ENCODE data around the gene ABCA13.

The ABCA13 gene

GRCh38 chr7:48366096-48366495, 194.8 kb downstream of the ABCA13 start:
- DNase-seq (no peak), ATAC-seq (replicated peaks) (no peak)
- Mint-ChIP-seq H3K4me1 (no peaks in the 10 kb centered on the region), H3K4me3 (no peak overlapping the region), H3K27me3 (no peaks in the 10 kb centered on the region), H3K36me3 (no peaks in the 10 kb centered on the region), H3K9me3 (peaks cover 4 to 8% of the 10 kb centered on the region in 2 donors), H3K27ac (no peak overlapping the region)

GRCh38 chr7:48376263-48376662, 205.0 kb downstream of the ABCA13 start:
- Mint-ChIP-seq H3K27me3 (no peaks in the 10 kb centered on the region), H3K4me1 (no peaks in the 10 kb centered on the region), H3K27ac (no peak overlapping the region), H3K36me3 (no peaks in the 10 kb centered on the region), H3K9me3 (peaks cover 3 to 5% of the 10 kb centered on the region in 2 donors), H3K4me3 (no peak overlapping the region)
- DNase-seq (no peak), ATAC-seq (replicated peaks) (no peak)

- H3K9me3 Mint-ChIP-seq = no peaks in the 10 kb centered on the region
- DNase-seq (no peak), ATAC-seq (replicated peaks) (no peak)
- no peak overlapping the region for H3K27ac Mint-ChIP-seq
- H3K4me3 Mint-ChIP-seq = no peak overlapping the region
- no peaks in the 10 kb centered on the region for H3K27me3 Mint-ChIP-seq
- no peaks in the 10 kb centered on the region for H3K4me1 Mint-ChIP-seq
- H3K36me3 Mint-ChIP-seq = no peaks in the 10 kb centered on the region
Observed at GRCh38 chr7:48380921-48381320, 209.7 kb downstream of the ABCA13 start.

- Mint-ChIP-seq H3K27ac (no peak overlapping the region), H3K36me3 (no peaks in the 10 kb centered on the region), H3K9me3 (no peaks in the 10 kb centered on the region), H3K4me3 (no peak overlapping the region), H3K4me1 (no peaks in the 10 kb centered on the region), H3K27me3 (no peaks in the 10 kb centered on the region)
- DNase-seq (no peak), ATAC-seq (replicated peaks) (no peak)
Observed at GRCh38 chr7:48381571-48381970, 210.3 kb downstream of the ABCA13 start.

GRCh38 chr7:48384180-48384752, 213.0 kb downstream of the ABCA13 start:
- ATAC-seq (replicated peaks) (no peak), DNase-seq (no peak)
- Mint-ChIP-seq H3K9me3 (no peaks in the 10 kb centered on the region), H3K27ac (no peak overlapping the region), H3K4me1 (no peaks in the 10 kb centered on the region), H3K27me3 (no peaks in the 10 kb centered on the region), H3K4me3 (no peak overlapping the region), H3K36me3 (no peaks in the 10 kb centered on the region)

GRCh38 chr7:48387932-48388331, 216.7 kb downstream of the ABCA13 start:
- H3K4me1 Mint-ChIP-seq = no peaks in the 10 kb centered on the region
- H3K36me3 Mint-ChIP-seq = no peaks in the 10 kb centered on the region
- no peak overlapping the region for H3K4me3 Mint-ChIP-seq
- H3K27ac Mint-ChIP-seq = no peak overlapping the region
- DNase-seq (no peak), ATAC-seq (replicated peaks) (no peak)
- no peaks in the 10 kb centered on the region for H3K27me3 Mint-ChIP-seq
- no peaks in the 10 kb centered on the region for H3K9me3 Mint-ChIP-seq

GRCh38 chr7:48388911-48389310, 217.7 kb downstream of the ABCA13 start:
- H3K36me3 Mint-ChIP-seq = no peaks in the 10 kb centered on the region
- H3K27ac Mint-ChIP-seq = no peak overlapping the region
- no peak for ATAC-seq (replicated peaks)
- H3K9me3 Mint-ChIP-seq = no peaks in the 10 kb centered on the region
- no peaks in the 10 kb centered on the region for H3K27me3 Mint-ChIP-seq
- H3K4me1 Mint-ChIP-seq = no peaks in the 10 kb centered on the region
- no peak overlapping the region for H3K4me3 Mint-ChIP-seq
- no peak for DNase-seq

- Mint-ChIP-seq H3K27ac (no peak overlapping the region), H3K27me3 (no peaks in the 10 kb centered on the region), H3K36me3 (no peaks in the 10 kb centered on the region), H3K4me3 (no peak overlapping the region), H3K9me3 (peaks cover 0 to 1% of the 10 kb centered on the region in 2 donors), H3K4me1 (no peaks in the 10 kb centered on the region)
- ATAC-seq (replicated peaks) = no peak
- DNase-seq = no peak
Observed at GRCh38 chr7:48389977-48390376, 218.7 kb downstream of the ABCA13 start.

- no peak for ATAC-seq (replicated peaks)
- Mint-ChIP-seq H3K4me3 (no peak overlapping the region), H3K27me3 (no peaks in the 10 kb centered on the region), H3K27ac (no peak overlapping the region), H3K36me3 (no peaks in the 10 kb centered on the region), H3K9me3 (peaks cover 0 to 1% of the 10 kb centered on the region in 2 donors), H3K4me1 (no peaks in the 10 kb centered on the region)
- DNase-seq = no peak
Observed at GRCh38 chr7:48390388-48391327, 219.4 kb downstream of the ABCA13 start.

GRCh38 chr7:48398191-48398590, 226.9 kb downstream of the ABCA13 start:
- peaks cover 0 to 1% of the 10 kb centered on the region in 2 donors for H3K9me3 Mint-ChIP-seq
- no peaks in the 10 kb centered on the region for H3K4me1 Mint-ChIP-seq
- no peak overlapping the region for H3K27ac Mint-ChIP-seq
- H3K36me3 Mint-ChIP-seq = no peaks in the 10 kb centered on the region
- H3K27me3 Mint-ChIP-seq = no peaks in the 10 kb centered on the region
- no peak overlapping the region for H3K4me3 Mint-ChIP-seq
- DNase-seq = no peak
- no peak for ATAC-seq (replicated peaks)

- Mint-ChIP-seq H3K4me3 (no peak overlapping the region), H3K27me3 (no peaks in the 10 kb centered on the region), H3K36me3 (no peaks in the 10 kb centered on the region), H3K9me3 (no peaks in the 10 kb centered on the region), H3K4me1 (no peaks in the 10 kb centered on the region), H3K27ac (no peak overlapping the region)
- ATAC-seq (replicated peaks) (no peak), DNase-seq (no peak)
Observed at GRCh38 chr7:48402721-48403120, 231.5 kb downstream of the ABCA13 start.

- no peak for DNase-seq
- no peak for ATAC-seq (replicated peaks)
- H3K9me3 Mint-ChIP-seq = no peaks in the 10 kb centered on the region
- H3K27ac Mint-ChIP-seq = no peak overlapping the region
- H3K27me3 Mint-ChIP-seq = no peaks in the 10 kb centered on the region
- H3K4me3 Mint-ChIP-seq = no peak overlapping the region
- no peaks in the 10 kb centered on the region for H3K36me3 Mint-ChIP-seq
- no peaks in the 10 kb centered on the region for H3K4me1 Mint-ChIP-seq
Observed at GRCh38 chr7:48408731-48409130, 237.5 kb downstream of the ABCA13 start.

GRCh38 chr7:48411619-48412018, 240.4 kb downstream of the ABCA13 start:
- H3K4me1 Mint-ChIP-seq = no peaks in the 10 kb centered on the region
- H3K36me3 Mint-ChIP-seq = no peaks in the 10 kb centered on the region
- H3K9me3 Mint-ChIP-seq = no peaks in the 10 kb centered on the region
- ATAC-seq (replicated peaks) (no peak), DNase-seq (no peak)
- H3K27me3 Mint-ChIP-seq = no peaks in the 10 kb centered on the region
- H3K4me3 Mint-ChIP-seq = no peak overlapping the region
- no peak overlapping the region for H3K27ac Mint-ChIP-seq

GRCh38 chr7:48414011-48414732, 242.9 kb downstream of the ABCA13 start:
- H3K9me3 Mint-ChIP-seq = no peaks in the 10 kb centered on the region
- no peak for DNase-seq

More at GRCh38 chr7:48414011-48414732, 242.9 kb downstream of the ABCA13 start:
- H3K4me3 Mint-ChIP-seq = no peak overlapping the region
- H3K36me3 Mint-ChIP-seq = no peaks in the 10 kb centered on the region
- no peaks in the 10 kb centered on the region for H3K27me3 Mint-ChIP-seq
- no peaks in the 10 kb centered on the region for H3K4me1 Mint-ChIP-seq
- ATAC-seq (replicated peaks) = no peak
- no peak overlapping the region for H3K27ac Mint-ChIP-seq
